Neural cell (in vitro differentiated cells): ENCODE measurements around the gene ZNF764. TPM values are rescaled to one million over a fixed set of nuclear protein-coding genes. Genes with fewer than 3 reads are reported as not detected.

ENCODE experiments used
- H2AFZ ChIP-seq: fragments of 200-600, 300-800 bp; sonication (generic), shearing (Covaris generic); 2 replicates; pipeline ENCODE4 v1.6.0; 2014; ENCODE audit warnings: low read depth, mild to moderate bottlenecking, antibody characterized with exemption, low read length, moderate library complexity
- H3F3A ChIP-seq: fragments of 200-600 bp; shearing (Covaris generic); 2 replicates; pipeline ENCODE4 v1.6.1; 2016; ENCODE audit warnings: mild to moderate bottlenecking, moderate library complexity, mixed read lengths, antibody characterized with exemption, low read length; ENCODE audit not compliant: insufficient read depth, poor library complexity, severe bottlenecking
- H3K27ac ChIP-seq: fragments of 200-600, 300-800 bp; sonication (generic), shearing (Covaris generic); 2 replicates; pipeline ENCODE4 v1.5.1; 2014; ENCODE audit warnings: mild to moderate bottlenecking, low read length, moderate library complexity
- H3K27me3 ChIP-seq: fragments of 300-800, 200-600 bp; sonication (generic), shearing (Covaris generic); 2 replicates; pipeline ENCODE4 v1.6.0; 2014; ENCODE audit warnings: mild to moderate bottlenecking, low read depth, low read length, moderate library complexity; ENCODE audit not compliant: insufficient read depth
- H3K36me3 ChIP-seq: fragments of 300-800, 200-600 bp; sonication (generic), shearing (Covaris generic); 2 replicates; pipeline ENCODE4 v1.5.1; 2014; ENCODE audit warnings: mild to moderate bottlenecking, antibody characterized with exemption, low read length, moderate library complexity; ENCODE audit not compliant: insufficient read depth
- H3K4me2 ChIP-seq: fragments of 300-800, 200-600 bp; sonication (generic), shearing (Covaris generic); 2 replicates; pipeline ENCODE4 v1.6.0; 2014; ENCODE audit warnings: mild to moderate bottlenecking, low read length
- H3K4me3 ChIP-seq: fragments of 300-800, 200-600 bp; sonication (generic), shearing (Covaris generic); 2 replicates; pipeline ENCODE4 v1.5.1; 2014; ENCODE audit warnings: mild to moderate bottlenecking, low read length, moderate library complexity
- H3K79me2 ChIP-seq: fragments of 200-600 bp; shearing (Covaris generic); replicated peaks from 2 replicates; pipeline ENCODE4 v1.6.0; 2014; ENCODE audit warnings: mild to moderate bottlenecking, low read length, moderate library complexity; ENCODE audit not compliant: insufficient read depth
- H3K9ac ChIP-seq: fragments of 300-800, 200-600 bp; sonication (generic), shearing (Covaris generic); 2 replicates; pipeline ENCODE4 v1.6.1; 2016; ENCODE audit warnings: mild to moderate bottlenecking, low read length, mixed read lengths
- H3K9me2 ChIP-seq: fragments of 200-600 bp; shearing (Covaris generic); 2 replicates; pipeline ENCODE4 v1.6.1; 2016; ENCODE audit warnings: mild to moderate bottlenecking, low read length, mixed read lengths; ENCODE audit not compliant: insufficient read depth
- H3K9me3 ChIP-seq: fragments of 200-600, 300-800 bp; sonication (generic), shearing (Covaris generic); 2 replicates; pipeline ENCODE4 v1.6.1; 2016; ENCODE audit warnings: mild to moderate bottlenecking, mixed run types, low read length, moderate library complexity, mixed read lengths
- H4K20me1 ChIP-seq: fragments of 200-600 bp; shearing (Covaris generic); 2 replicates; pipeline ENCODE4 v1.6.1; 2016; ENCODE audit warnings: mild to moderate bottlenecking, mixed run types; ENCODE audit not compliant: insufficient read depth
- CTCF ChIP-seq: fragments of 450-650 bp; IDR thresholded peaks from 2 replicates; pipeline ENCODE4 v1.5.1; 2014; ENCODE audit warnings: antibody characterized with exemption, mild to moderate bottlenecking, moderate library complexity; ENCODE audit not compliant: poor library complexity, severe bottlenecking
- EP300 ChIP-seq: fragments of 450-650 bp; conservative IDR thresholded peaks from 2 replicates; pipeline ENCODE4 v1.6.1; 2014; ENCODE audit warnings: antibody characterized with exemption, mild to moderate bottlenecking, moderate library complexity; ENCODE audit not compliant: poor library complexity, severe bottlenecking
- EZH2 ChIP-seq: fragments of 200-600, 300-800 bp; shearing (Covaris generic), sonication (generic); IDR thresholded peaks from 2 replicates; pipeline ENCODE4 v1.6.1; 2014; ENCODE audit warnings: antibody characterized with exemption, low read length, borderline replicate concordance, mild to moderate bottlenecking; ENCODE audit not compliant: insufficient read depth, poor library complexity, severe bottlenecking
- MXI1 ChIP-seq: fragments of 450-650 bp; conservative IDR thresholded peaks from 2 replicates; pipeline ENCODE4 v1.6.1; 2014; ENCODE audit warnings: antibody characterized with exemption, mild to moderate bottlenecking; ENCODE audit not compliant: poor library complexity, severe bottlenecking
- POLR2AphosphoS5 ChIP-seq: IDR thresholded peaks from 2 replicates; pipeline ENCODE4 v1.6.1; 2012
- RAD21 ChIP-seq: fragments of 450-650 bp; conservative IDR thresholded peaks from 2 replicates; pipeline ENCODE4 v1.6.1; 2014; ENCODE audit warnings: antibody characterized with exemption, mild to moderate bottlenecking, moderate library complexity
- REST ChIP-seq: IDR thresholded peaks from 2 replicates; pipeline ENCODE4 v1.6.1; 2012; ENCODE audit warnings: borderline replicate concordance
- SMC3 ChIP-seq: fragments of 450-650 bp; conservative IDR thresholded peaks from 2 replicates; pipeline ENCODE4 v1.6.1; 2014; ENCODE audit warnings: antibody characterized with exemption, mild to moderate bottlenecking, moderate library complexity; ENCODE audit not compliant: poor library complexity
- TAF1 ChIP-seq: IDR thresholded peaks from 2 replicates; pipeline ENCODE4 v1.6.1; 2012; ENCODE audit warnings: low read depth
- polyA plus RNA-seq: library from polyadenylated mRNA; depleted of rRNA; stranded (reverse); fragments of >200 nt; gene quantifications from 2 replicates; pipeline ENCODE4 v1.2.3, GENCODE V29; 2014

Gene ZNF764
- polyA plus RNA-seq, 1 donor from 2014 or later: 10.5 TPM

- H3K27ac ChIP-seq: no peak overlapping the region
- H3K36me3 ChIP-seq: no peaks in the 10 kb centered on the region
- no peaks in the 10 kb centered on the region for H3K27me3 ChIP-seq
- no peak overlapping the region for H3K4me3 ChIP-seq
- H3K79me2 ChIP-seq: peaks cover 11% of the 10 kb centered on the region
- TF ChIP-seq POLR2AphosphoS5: no peak
- no peak for TF ChIP-seq MXI1
- no peak for TF ChIP-seq SMC3
- TF ChIP-seq EZH2: no peak
- H3K9me3 ChIP-seq: no peaks in the 10 kb centered on the region
- no peak overlapping the region for H3K9ac ChIP-seq
- H3K9me2 ChIP-seq: no peaks in the 10 kb centered on the region
- peaks cover 6% of the 10 kb centered on the region for H3F3A ChIP-seq
- no peak overlapping the region for H2AFZ ChIP-seq
- no peaks in the 10 kb centered on the region for H4K20me1 ChIP-seq
- H3K4me2 ChIP-seq: no peak overlapping the region
Observed at GRCh38 chr16:30533146-30533522, 25.0 kb downstream of the ZNF764 start.

DNA sequence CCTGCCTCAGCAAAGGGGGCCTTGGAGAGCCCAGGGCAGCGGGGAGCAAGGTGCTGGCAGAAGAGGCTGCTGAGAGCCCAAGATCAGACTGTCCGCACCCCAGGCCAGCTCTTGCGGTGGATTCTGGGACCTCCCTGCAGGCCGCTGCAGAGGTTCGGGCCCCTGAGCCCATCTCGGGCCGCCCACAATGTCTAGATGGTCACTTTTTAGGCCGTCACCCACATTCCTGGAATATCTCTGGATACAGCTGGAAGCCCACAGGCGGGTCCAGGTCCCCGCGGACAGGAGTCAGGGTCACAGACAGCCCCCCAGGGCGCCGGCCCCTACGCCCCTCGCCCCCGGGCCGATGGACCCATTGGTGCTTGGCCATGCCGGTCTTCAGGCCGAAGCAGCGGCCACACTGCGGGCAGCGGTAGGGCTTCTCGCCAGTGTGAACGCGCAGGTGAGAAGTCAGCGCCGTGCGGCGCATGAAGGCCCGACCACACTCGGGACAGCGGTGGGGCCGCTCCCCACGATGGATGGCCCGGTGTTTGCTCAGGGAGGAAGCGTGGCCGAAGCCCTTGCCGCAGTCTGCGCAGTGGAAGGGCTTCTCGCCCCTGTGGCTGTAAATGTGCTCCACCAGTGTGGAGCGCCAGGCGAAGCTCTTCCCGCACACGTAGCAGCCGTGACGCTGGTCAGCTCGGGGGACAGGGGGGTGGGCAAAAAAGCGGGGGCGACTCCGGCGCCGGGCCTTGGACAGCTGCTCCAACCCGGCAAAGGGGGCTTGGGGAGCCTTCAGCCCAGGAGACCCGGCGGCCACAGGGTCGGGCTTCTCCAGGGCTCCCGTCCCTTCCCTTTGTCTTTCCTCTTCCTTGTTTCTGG, 25.7 kb downstream of the ZNF764 start:
- peaks cover 6% of the 10 kb centered on the region for H3F3A ChIP-seq
- H3K4me2 ChIP-seq: no peak overlapping the region
- no peaks in the 10 kb centered on the region for H3K36me3 ChIP-seq
- no peak overlapping the region for H3K9ac ChIP-seq
- no peaks in the 10 kb centered on the region for H3K27me3 ChIP-seq
- TF ChIP-seq EZH2 (no peak), CTCF (no peak), RAD21 (no peak), MXI1 (no peak), EP300 (no peak), SMC3 (no peak)
- H3K27ac ChIP-seq: no peak overlapping the region
- peaks cover 11% of the 10 kb centered on the region for H3K79me2 ChIP-seq
- no peak overlapping the region for H2AFZ ChIP-seq
- H3K9me3 ChIP-seq: no peaks in the 10 kb centered on the region
- H3K9me2 ChIP-seq: no peaks in the 10 kb centered on the region
- H3K4me3 ChIP-seq: no peak overlapping the region
- H4K20me1 ChIP-seq: no peaks in the 10 kb centered on the region

GRCh38 chr16:30530163-30531037, 27.8 kb downstream of the ZNF764 start:
- Histone ChIP-seq H3F3A (peaks cover 5% of the 10 kb centered on the region), H3K36me3 (no peaks in the 10 kb centered on the region), H4K20me1 (no peaks in the 10 kb centered on the region), H3K9ac (no peak overlapping the region), H3K27me3 (no peaks in the 10 kb centered on the region), H3K79me2 (peaks cover 8% of the 10 kb centered on the region), H2AFZ (no peak overlapping the region), H3K27ac (no peak overlapping the region), H3K4me2 (no peak overlapping the region), H3K9me2 (no peaks in the 10 kb centered on the region), H3K9me3 (no peaks in the 10 kb centered on the region), H3K4me3 (no peak overlapping the region)
- TF ChIP-seq EZH2 (no peak), MXI1 (no peak), REST (no peak), EP300 (no peak), CTCF (no peak), TAF1 (no peak), RAD21 (no peak), POLR2AphosphoS5 (no peak), SMC3 (no peak)
